MM.1S (cell line): ENCODE results near the gene TSR1.

Source experiments
- DNase-seq: peaks from one replicate; pipeline ENCODE4 v3.0.0-alpha.2; 2015
- H2AFZ ChIP-seq: fragments of 300-600 bp; sonication (generic); 2 replicates; pipeline ENCODE4 v1.6.0; 2016; ENCODE audit warnings: antibody characterized with exemption, low read length
- H3F3A ChIP-seq: fragments of 300-600 bp; sonication (generic); 2 replicates; pipeline ENCODE4 v1.6.1; 2016; ENCODE audit warnings: mild to moderate bottlenecking, antibody characterized with exemption, low read length, moderate library complexity, mixed read lengths; ENCODE audit not compliant: insufficient read depth
- H3K27ac ChIP-seq: fragments of 300-600 bp; sonication (generic); 2 replicates; pipeline ENCODE4 v1.5.1; 2016; ENCODE audit warnings: mild to moderate bottlenecking, low read length
- H3K27me3 ChIP-seq: fragments of 300-600 bp; sonication (generic); replicated peaks from 2 replicates; pipeline ENCODE4 v1.6.0; 2016; ENCODE audit warnings: low read length; ENCODE audit not compliant: insufficient read depth
- H3K36me3 ChIP-seq: fragments of 300-600 bp; sonication (generic); replicated peaks from 2 replicates; pipeline ENCODE4 v1.6.1; 2016; ENCODE audit warnings: mild to moderate bottlenecking, low read length, mixed read lengths; ENCODE audit not compliant: insufficient read depth
- H3K4me1 ChIP-seq: fragments of 300-600 bp; sonication (generic); 2 replicates; pipeline ENCODE4 v1.6.1; 2016; ENCODE audit warnings: low read length, mixed read lengths
- H3K4me2 ChIP-seq: fragments of 300-600 bp; sonication (generic); 2 replicates; pipeline ENCODE4 v1.6.0; 2016; ENCODE audit warnings: low read depth, low read length
- H3K4me3 ChIP-seq: fragments of 300-600 bp; sonication (generic); 2 replicates; pipeline ENCODE4 v1.5.1; 2016; ENCODE audit warnings: low read length, mixed read lengths
- H3K79me2 ChIP-seq: fragments of 300-600 bp; sonication (generic); 2 replicates; pipeline ENCODE4 v1.6.1; 2016; ENCODE audit warnings: mixed run types, low read length, mixed read lengths
- H3K9ac ChIP-seq: fragments of 300-600 bp; sonication (generic); 2 replicates; pipeline ENCODE4 v1.6.1; 2016; ENCODE audit warnings: low read length, mixed read lengths
- H3K9me2 ChIP-seq: fragments of 300-600 bp; sonication (generic); replicated peaks from 2 replicates; pipeline ENCODE4 v1.6.1; 2016; ENCODE audit warnings: mild to moderate bottlenecking, low read length, mixed read lengths; ENCODE audit not compliant: insufficient read depth
- H3K9me3 ChIP-seq: fragments of 300-600 bp; sonication (generic); replicated peaks from 2 replicates; pipeline ENCODE4 v1.6.1; 2016; ENCODE audit warnings: mild to moderate bottlenecking, low read length, mixed read lengths; ENCODE audit not compliant: insufficient read depth
- H4K20me1 ChIP-seq: fragments of 300-600 bp; sonication (generic); 2 replicates; pipeline ENCODE4 v1.6.1; 2016; ENCODE audit warnings: mild to moderate bottlenecking, low read length, moderate library complexity, mixed read lengths; ENCODE audit not compliant: insufficient read depth
- EZH2 ChIP-seq: fragments of 300-600 bp; sonication (generic); optimal IDR thresholded peaks from 2 replicates; pipeline ENCODE3; 2017; ENCODE audit warnings: low read depth, mild to moderate bottlenecking, antibody characterized with exemption, low read length, mixed read lengths
- EZH2phosphoT487 ChIP-seq: fragments of 300-600 bp; sonication (generic); IDR thresholded peaks from 2 replicates; pipeline ENCODE4 v1.6.1; 2018; ENCODE audit warnings: antibody characterized with exemption, low read length
- TF ChIP-seq, protein P1 (sequence below): fragments of 300-600 bp; sonication (generic); IDR thresholded peaks from 2 replicates; pipeline ENCODE4 v1.5.1; 2016; ENCODE audit warnings: antibody characterized with exemption, low read length, mixed read lengths

Gene TSR1

DNA sequence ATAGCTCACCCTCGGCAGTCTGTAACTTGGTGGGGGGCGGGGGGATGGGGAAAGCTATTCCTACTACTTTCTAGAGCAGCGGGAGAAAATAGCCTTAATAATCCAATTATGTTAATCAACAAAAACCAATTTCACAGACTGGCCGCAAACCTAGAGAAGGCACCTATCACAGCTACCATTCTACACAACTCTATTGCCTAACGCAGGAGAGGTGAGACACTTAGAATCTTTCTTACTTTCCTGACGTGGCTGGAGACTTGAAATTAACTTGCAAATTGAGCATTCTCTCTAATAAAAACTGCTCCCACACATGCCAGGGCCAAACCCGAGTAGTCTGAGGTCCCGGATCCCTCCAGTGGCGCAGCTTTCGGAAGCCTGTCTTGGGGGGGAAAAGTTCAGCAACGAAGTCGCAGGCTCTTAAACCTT is 33.5 kb downstream of the TSR1 start:
- Histone ChIP-seq H3K9me2 (no peaks in the 10 kb centered on the region), H3K27me3 (no peaks in the 10 kb centered on the region), H3F3A (no peaks in the 10 kb centered on the region), H3K4me1 (no peaks in the 10 kb centered on the region), H3K4me2 (peak overlapping the region; percentile 87), H3K36me3 (0 out of 2 replicates have a peak, but pooled peaks cover 3% of the 10 kb centered on the region), H3K4me3 (peak overlapping the region; percentile 91), H3K9ac (peak overlapping the region; percentile 83), H3K27ac (peak overlapping the region; percentile 67; the same call in 1 of the 2 replicates), H3K9me3 (no peaks in the 10 kb centered on the region), H4K20me1 (no peaks in the 10 kb centered on the region), H2AFZ (peak overlapping the region; percentile 94), H3K79me2 (peaks cover 49% of the 10 kb centered on the region)
- DNase-seq: peak; percentile 11
- TF ChIP-seq EZH2phosphoT487 (no peak), EZH2 (no peak)
- TF ChIP-seq, protein P1, sequence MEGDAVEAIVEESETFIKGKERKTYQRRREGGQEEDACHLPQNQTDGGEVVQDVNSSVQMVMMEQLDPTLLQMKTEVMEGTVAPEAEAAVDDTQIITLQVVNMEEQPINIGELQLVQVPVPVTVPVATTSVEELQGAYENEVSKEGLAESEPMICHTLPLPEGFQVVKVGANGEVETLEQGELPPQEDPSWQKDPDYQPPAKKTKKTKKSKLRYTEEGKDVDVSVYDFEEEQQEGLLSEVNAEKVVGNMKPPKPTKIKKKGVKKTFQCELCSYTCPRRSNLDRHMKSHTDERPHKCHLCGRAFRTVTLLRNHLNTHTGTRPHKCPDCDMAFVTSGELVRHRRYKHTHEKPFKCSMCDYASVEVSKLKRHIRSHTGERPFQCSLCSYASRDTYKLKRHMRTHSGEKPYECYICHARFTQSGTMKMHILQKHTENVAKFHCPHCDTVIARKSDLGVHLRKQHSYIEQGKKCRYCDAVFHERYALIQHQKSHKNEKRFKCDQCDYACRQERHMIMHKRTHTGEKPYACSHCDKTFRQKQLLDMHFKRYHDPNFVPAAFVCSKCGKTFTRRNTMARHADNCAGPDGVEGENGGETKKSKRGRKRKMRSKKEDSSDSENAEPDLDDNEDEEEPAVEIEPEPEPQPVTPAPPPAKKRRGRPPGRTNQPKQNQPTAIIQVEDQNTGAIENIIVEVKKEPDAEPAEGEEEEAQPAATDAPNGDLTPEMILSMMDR: no peak

DNA sequence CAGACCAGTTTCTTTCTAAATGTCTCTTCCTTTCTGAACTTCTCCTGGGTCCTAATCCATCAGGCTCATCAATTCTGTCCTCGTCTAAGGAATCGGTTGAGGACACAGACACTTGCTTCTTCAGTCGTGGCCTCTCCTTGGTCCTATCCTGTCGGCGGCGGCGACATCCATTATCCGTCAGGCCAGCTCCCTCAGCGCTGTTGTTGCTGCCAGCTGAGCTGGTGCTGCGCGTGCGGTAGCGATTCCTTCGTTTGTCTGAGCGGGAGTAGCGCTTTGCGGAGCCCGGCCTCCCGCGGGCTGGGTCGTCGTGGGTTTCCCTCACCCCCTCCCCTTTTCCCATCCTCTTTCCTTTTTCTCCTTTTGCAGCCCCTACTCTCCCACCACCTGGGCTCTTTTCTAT is 36.5 kb downstream of the TSR1 start:
- Histone ChIP-seq H3K9ac (no peak overlapping the region), H3K4me2 (no peak overlapping the region), H3K27me3 (no peaks in the 10 kb centered on the region), H3K9me2 (no peaks in the 10 kb centered on the region), H3K36me3 (0 out of 2 replicates have a peak, but pooled peaks cover 3% of the 10 kb centered on the region), H2AFZ (no peak overlapping the region), H3F3A (no peaks in the 10 kb centered on the region), H3K27ac (no peak overlapping the region), H3K79me2 (peaks cover 67% of the 10 kb centered on the region), H3K9me3 (no peaks in the 10 kb centered on the region), H4K20me1 (no peaks in the 10 kb centered on the region), H3K4me3 (no peak overlapping the region), H3K4me1 (peaks cover 12% of the 10 kb centered on the region)
- DNase-seq: no peak
- TF ChIP-seq EZH2: no peak
- TF ChIP-seq, protein P1: no peak
- TF ChIP-seq EZH2phosphoT487: no peak

DNA sequence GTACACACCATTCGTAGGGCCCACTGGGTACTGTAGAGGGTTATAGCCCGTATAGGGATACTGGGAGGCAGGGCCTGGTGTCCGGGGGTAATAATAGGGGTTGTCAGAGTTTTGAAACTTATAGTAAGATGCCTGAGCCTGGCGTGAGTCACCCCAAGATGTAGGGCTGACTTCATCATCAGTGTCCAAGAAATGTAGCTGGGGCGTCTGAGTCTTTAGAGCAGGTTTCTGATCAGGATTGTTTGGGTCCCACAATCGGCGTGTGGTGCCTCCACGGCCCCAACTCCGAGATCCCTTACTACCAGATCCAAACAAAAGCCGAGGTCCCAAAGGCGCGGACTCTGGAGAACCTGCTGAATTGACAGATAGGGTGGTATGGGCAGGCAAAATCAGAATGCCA is 37.1 kb downstream of the TSR1 start:
- H3K9ac ChIP-seq: no peak overlapping the region
- H3K36me3 ChIP-seq: 0 out of 2 replicates have a peak, but pooled peaks cover 6% of the 10 kb centered on the region
- no peak overlapping the region for H3K4me2 ChIP-seq
- no peaks in the 10 kb centered on the region for H3K9me3 ChIP-seq
- no peak for DNase-seq
- peaks cover 12% of the 10 kb centered on the region for H3K4me1 ChIP-seq
- H4K20me1 ChIP-seq: no peaks in the 10 kb centered on the region
- no peaks in the 10 kb centered on the region for H3K9me2 ChIP-seq
- H3K27me3 ChIP-seq: no peaks in the 10 kb centered on the region
- H3K4me3 ChIP-seq: no peak overlapping the region
- H3F3A ChIP-seq: no peaks in the 10 kb centered on the region
- H3K79me2 ChIP-seq: peaks cover 71% of the 10 kb centered on the region
- TF ChIP-seq, protein P1: no peak
- no peak for TF ChIP-seq EZH2phosphoT487
- TF ChIP-seq EZH2: no peak
- no peak overlapping the region for H2AFZ ChIP-seq
- no peak overlapping the region for H3K27ac ChIP-seq
